Urinary bladder (tissue), 4 donors: ENCODE measurements around the gene APIP. TPM values are rescaled to one million over a fixed set of nuclear protein-coding genes. Genes with fewer than 3 reads are reported as not detected.

Experiments used
- DNase-seq: peaks from one replicate; pipeline ENCODE4 v3.0.0-alpha.2; 2015; ENCODE audit errors: extremely low spot score
- H3K27ac ChIP-seq: one replicate; pipeline ENCODE4 v1.5.1; 2013; ENCODE audit warnings: low read depth, mild to moderate bottlenecking, moderate library complexity
- H3K36me3 ChIP-seq: one replicate; pipeline ENCODE4 v1.6.1; 2013; ENCODE audit warnings: mild to moderate bottlenecking, moderate library complexity; ENCODE audit not compliant: insufficient read depth
- H3K4me1 ChIP-seq: one replicate; pipeline ENCODE4 v1.6.1; 2013; ENCODE audit warnings: mild to moderate bottlenecking, moderate library complexity; ENCODE audit not compliant: insufficient read depth
- H3K4me3 ChIP-seq: one replicate; pipeline ENCODE4 v1.5.1; 2013; ENCODE audit warnings: low read depth, low read length
- WGBS: extraction: QIAGEN DNeasy Blood & Tissue Kit; methylation state at CpG from one replicate; pipeline ENCODE4 v1.1.7; 2013; 5-methylcytosine and 5-hydroxymethylcytosine counted together
- polyA plus RNA-seq: library from polyadenylated mRNA; stranded (reverse); fragments of 200-250 nt; gene quantifications from one replicate; pipeline ENCODE4 v1.2.3, GENCODE V29; 2013
- total RNA-seq: library from RNA; depleted of rRNA; stranded (reverse); fragments of >200 nt; gene quantifications from one replicate; pipeline ENCODE4 v1.2.3, GENCODE V29; 2014
- donor health status: healthy with polysubstance abuse.
- donor health status: healthy.

APIP gene
- total and polyA plus RNA-seq, 2 donors, result 31.0 to 36.6 TPM

GRCh38 chr11:34860034-34860433 lies 56.1 kb downstream of the APIP start:
- H3K27ac ChIP-seq, result no peak overlapping the region
- no peak for DNase-seq
- no peaks in the 10 kb centered on the region for H3K4me1 ChIP-seq
- H3K4me3 ChIP-seq, result no peak overlapping the region
- 58% methylated on average over 4 of the region's 4 CpGs for WGBS
- H3K36me3 ChIP-seq, result no peaks in the 10 kb centered on the region

DNA sequence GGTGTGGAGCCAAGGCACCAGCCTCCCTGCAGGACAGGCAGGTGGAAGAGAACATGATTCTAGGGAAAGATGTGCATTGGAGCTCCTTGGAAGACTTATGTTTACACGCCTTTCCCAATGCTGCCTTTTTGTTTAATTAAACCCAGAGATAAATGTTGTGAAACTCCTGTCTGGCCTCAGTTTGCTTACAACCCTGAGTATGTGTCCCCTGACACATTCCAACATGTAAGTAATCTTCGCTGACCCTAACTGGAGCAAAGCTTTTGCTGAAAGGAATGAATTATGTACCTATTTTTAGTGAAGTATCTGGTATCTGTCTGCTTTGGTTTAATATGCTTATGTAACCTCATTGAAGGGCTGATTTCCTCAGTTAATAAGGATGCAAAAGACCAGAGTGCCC lies 56.7 kb downstream of the APIP start:
- DNase-seq, result no peak
- no peaks in the 10 kb centered on the region for H3K4me1 ChIP-seq
- no peak overlapping the region for H3K4me3 ChIP-seq
- H3K36me3 ChIP-seq, result no peaks in the 10 kb centered on the region
- H3K27ac ChIP-seq, result no peak overlapping the region
- 53% methylated on average over 2 of the region's 2 CpGs for WGBS

DNA sequence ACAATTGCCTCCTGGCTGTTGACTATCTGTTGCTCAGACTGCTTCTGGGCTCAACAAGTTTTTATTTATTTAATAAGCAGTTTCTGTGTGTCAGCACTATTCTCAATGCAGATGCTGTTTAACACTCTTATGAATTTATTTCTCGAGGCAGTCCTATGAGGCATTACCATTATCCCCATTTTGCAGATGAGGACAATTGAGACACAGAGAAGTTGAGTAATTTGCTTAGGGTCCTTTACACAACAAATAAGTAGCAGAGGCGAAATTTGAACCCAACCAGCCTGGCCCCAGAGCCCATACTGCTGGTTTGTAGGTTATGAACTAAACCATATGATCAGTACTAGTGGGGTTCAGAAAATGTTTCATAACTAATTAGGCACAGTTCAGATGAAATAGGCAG lies 58.7 kb downstream of the APIP start:
- H3K36me3 ChIP-seq, result no peaks in the 10 kb centered on the region
- no peak for DNase-seq

DNA sequence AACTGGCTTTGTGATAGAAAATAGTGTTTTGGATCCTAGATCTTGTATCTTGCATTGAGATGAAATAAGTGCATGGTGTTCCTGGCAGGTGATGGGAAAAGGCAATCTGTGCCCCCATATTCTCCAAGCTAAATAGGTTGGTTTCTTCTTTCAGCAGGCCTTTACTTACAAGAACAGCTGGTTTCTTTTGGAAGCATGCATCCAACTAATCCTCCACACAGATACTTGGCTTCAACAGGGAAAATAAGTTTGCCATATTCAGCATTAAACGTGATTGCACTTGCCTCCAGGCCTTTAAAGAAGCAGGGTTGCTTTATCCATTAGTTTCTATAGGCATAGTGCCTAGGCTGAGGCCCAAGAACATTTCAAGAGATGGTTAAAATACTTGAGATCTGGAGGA lies 59.9 kb downstream of the APIP start:
- H3K27ac ChIP-seq, result no peak overlapping the region
- H3K4me1 ChIP-seq, result no peaks in the 10 kb centered on the region
- DNase-seq, result no peak
- 25% methylated on average over 1 of the region's 1 CpG for WGBS
- H3K4me3 ChIP-seq, result no peak overlapping the region
- H3K36me3 ChIP-seq, result no peaks in the 10 kb centered on the region

More for the DNA sequence above, 58.7 kb downstream of the APIP start:
- no peaks in the 10 kb centered on the region for H3K4me1 ChIP-seq
- no peak overlapping the region for H3K27ac ChIP-seq
- 87% methylated on average over 2 of the region's 2 CpGs for WGBS
- H3K4me3 ChIP-seq, result no peak overlapping the region

DNA sequence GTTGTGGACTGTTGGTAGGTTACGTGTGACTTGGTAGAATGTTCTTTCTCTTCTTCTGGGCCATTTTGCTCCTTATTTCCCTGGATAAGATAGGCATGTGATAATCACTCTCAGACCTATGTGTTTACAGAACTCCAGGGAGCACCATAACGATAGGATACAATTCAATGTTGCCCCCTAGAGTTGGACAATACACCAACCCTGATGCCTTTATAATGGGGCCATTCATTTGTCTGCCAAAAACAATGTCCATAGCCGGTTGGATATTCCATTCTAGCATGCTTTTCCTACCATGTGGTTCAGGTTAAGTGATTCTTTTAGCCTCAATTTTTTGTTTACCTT lies 60.5 kb downstream of the APIP start:
- Histone ChIP-seq H3K36me3 (no peaks in the 10 kb centered on the region), H3K4me3 (no peak overlapping the region), H3K4me1 (no peaks in the 10 kb centered on the region), H3K27ac (no peak overlapping the region)
- WGBS, result 82% methylated on average over 3 of the region's 3 CpGs
- DNase-seq, result no peak

DNA sequence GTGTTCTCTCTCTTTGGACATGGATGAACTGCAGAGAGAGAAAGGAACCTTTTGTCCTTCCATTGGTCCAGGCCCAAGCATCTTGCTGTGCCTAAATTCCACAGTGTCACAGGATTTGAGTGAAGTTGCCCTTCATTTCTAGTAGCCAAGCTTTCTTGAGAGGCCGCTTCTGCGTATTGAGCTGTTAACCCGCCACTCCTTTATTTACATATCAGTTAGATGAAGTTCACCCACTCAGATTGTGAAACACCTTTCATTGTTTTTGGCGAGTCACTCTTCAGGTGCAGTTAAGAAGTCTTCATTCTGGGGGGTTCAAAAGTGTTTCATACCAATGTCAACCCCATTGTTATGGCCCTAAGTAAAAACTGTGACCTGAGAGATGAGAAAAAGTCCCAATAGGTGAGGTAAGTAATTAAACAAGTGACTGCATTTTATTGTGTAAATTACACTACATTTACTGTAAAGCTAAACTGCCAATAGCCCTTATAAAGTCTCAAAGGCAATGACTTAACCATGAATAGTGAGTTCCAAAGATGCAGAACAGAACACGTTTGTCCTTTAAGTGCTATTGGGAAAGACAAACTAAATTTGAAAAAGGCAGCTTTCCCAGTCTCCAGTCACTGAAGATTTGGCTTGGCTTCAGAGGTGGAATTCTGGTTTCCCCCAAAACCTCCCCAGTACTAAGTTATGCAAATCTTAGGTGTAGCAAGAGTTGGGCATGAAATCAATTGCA lies 61.0 kb downstream of the APIP start:
- Histone ChIP-seq H3K36me3 (no peaks in the 10 kb centered on the region), H3K4me3 (no peak overlapping the region), H3K27ac (no peak overlapping the region), H3K4me1 (no peaks in the 10 kb centered on the region)
- WGBS, result 84% methylated on average over 5 of the region's 5 CpGs
- DNase-seq, result peak; percentile 25

DNA sequence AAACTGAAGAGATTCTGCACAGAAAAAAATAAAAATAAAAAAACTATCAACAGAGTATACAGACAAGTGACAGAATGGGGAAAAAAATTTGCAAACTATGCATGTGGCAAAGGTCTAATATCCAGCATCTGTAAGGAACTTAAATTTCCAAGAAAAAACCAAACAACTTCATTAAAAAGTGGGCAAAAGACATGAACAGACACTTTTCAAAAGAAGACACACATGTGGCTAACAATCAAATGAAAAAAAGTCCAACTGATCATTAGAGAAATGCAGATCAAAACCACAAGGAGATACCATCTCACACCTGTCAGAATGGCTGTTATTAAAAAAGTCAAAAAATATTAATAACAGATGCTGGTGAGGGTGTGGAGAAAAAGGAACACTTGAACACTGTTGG lies 64.3 kb downstream of the APIP start:
- Histone ChIP-seq H3K27ac (no peak overlapping the region), H3K4me1 (no peaks in the 10 kb centered on the region), H3K36me3 (no peaks in the 10 kb centered on the region), H3K4me3 (no peak overlapping the region)
- DNase-seq, result no peak

- DNase-seq, result peak; percentile 10
- 75% methylated on average over 4 of the region's 4 CpGs for WGBS
- Histone ChIP-seq H3K36me3 (no peaks in the 10 kb centered on the region), H3K4me1 (no peaks in the 10 kb centered on the region), H3K4me3 (no peak overlapping the region), H3K27ac (peak overlapping the region; percentile 45)
These were observed 65.8 kb downstream of the APIP start for GRCh38 chr11:34850334-34850733.

DNA sequence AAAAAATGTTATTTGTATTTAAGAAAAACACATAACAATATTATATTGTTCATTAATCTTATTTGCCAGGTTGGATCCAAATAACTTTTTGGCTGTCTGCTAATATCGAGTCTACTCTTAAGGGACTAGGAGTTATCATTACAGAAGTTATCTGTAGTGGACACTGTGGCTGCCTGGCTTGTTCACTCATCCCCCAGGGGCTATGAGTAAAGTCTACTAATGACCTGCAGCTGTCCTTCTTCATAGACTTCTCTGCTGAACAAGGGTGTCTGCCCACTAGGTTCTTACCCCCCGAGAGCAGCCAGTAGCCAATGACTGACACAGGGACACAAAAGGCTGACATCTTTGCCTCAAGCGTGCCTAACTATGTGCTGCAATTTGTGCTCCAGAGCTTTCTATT lies 69.7 kb downstream of the APIP start:
- DNase-seq, result no peak
- no peak overlapping the region for H3K27ac ChIP-seq
- WGBS, result 86% methylated on average over 3 of the region's 3 CpGs
- no peaks in the 10 kb centered on the region for H3K4me1 ChIP-seq
- no peaks in the 10 kb centered on the region for H3K36me3 ChIP-seq
- H3K4me3 ChIP-seq, result no peak overlapping the region

- WGBS, result 83% methylated on average over 5 of the region's 5 CpGs
- no peak overlapping the region for H3K27ac ChIP-seq
These were observed 71.6 kb downstream of the APIP start for GRCh38 chr11:34844463-34845112.

DNA sequence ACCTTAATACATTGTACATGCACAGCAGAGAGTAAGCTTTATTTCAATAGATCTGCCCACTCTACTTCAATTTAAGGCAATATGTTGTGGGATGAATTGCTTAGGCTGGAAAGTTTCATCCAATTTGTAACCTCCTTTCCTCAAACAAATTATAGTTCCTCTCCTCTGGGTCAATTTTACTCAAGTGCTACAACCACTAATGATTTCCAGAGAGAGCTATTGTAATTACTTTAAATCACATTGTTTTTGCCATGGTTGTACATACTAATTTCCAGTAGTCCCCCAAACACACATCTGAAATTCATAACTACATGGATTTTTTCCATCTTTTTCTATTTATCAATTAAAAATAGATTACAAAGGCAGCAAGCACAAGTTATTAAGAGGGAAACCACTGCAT lies 72.9 kb downstream of the APIP start:
- no peak overlapping the region for H3K4me3 ChIP-seq
- no peaks in the 10 kb centered on the region for H3K4me1 ChIP-seq
- no peaks in the 10 kb centered on the region for H3K36me3 ChIP-seq
- H3K27ac ChIP-seq, result no peak overlapping the region
- DNase-seq, result no peak

More at GRCh38 chr11:34844463-34845112, 71.6 kb downstream of the APIP start:
- DNase-seq, result no peak
- Histone ChIP-seq H3K4me3 (no peak overlapping the region), H3K36me3 (no peaks in the 10 kb centered on the region), H3K4me1 (no peaks in the 10 kb centered on the region)

- DNase-seq, result no peak
- WGBS, result 53% methylated on average over 4 of the region's 4 CpGs
- Histone ChIP-seq H3K27ac (no peak overlapping the region), H3K4me1 (no peaks in the 10 kb centered on the region), H3K36me3 (no peaks in the 10 kb centered on the region), H3K4me3 (no peak overlapping the region)
These were observed 75.3 kb downstream of the APIP start for GRCh38 chr11:34840736-34841386.

DNA sequence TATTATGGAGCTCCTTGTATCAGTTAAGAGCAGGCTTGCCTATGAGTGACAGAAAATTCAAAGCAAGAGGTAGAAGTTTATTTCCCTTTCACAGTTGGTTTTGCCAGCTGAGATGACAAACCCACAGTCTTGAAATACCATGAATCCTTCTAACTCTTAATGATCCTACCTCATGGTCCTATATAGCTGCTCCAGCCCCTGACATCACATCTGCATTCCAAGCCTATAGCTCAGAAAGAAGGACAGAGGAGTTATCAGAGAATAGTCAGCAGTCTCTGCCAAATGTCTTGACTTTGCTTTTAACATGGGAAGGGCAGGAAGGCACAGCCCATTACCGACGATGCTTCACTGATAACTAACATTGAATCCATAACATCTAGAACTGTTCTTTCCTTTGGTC lies 76.2 kb downstream of the APIP start:
- Histone ChIP-seq H3K4me1 (no peaks in the 10 kb centered on the region), H3K36me3 (no peaks in the 10 kb centered on the region), H3K27ac (no peak overlapping the region), H3K4me3 (no peak overlapping the region)
- DNase-seq, result no peak
- WGBS, result 96% methylated on average over 2 of the region's 2 CpGs
